ENCODE results near the gene CASR.

The CASR gene

DNA sequence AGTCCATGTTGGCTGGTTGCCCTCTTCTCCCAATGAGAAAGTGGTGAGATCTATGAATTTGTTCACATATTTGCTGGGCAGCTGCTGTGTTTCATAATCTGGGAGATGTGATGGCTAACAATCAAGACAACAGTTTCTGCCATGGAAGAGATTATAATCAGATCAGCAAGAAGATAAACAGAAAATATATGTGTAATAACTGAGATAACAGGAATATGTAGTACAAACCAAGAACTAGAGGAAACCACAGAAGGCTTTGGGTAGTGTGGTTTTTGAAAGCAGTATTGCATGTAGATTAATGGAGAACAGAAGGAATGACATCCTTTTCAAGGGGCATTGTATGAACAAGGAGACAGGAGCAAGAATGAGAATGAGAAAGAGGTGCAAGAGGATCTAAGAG is 129.4 kb downstream of the CASR start:
- no peaks in the 10 kb centered on the region for H3K9me3 ChIP-seq (ENCODE audit: low read depth, low read length)
- DNase-seq (ENCODE audit: low read depth, low spot score) = no peak
- no peaks in the 10 kb centered on the region for H3K36me3 ChIP-seq (ENCODE audit: insufficient read depth, low read length)
- no peak overlapping the region for H3K4me3 ChIP-seq
- H3K9ac ChIP-seq (ENCODE audit: insufficient read length) = no peak overlapping the region
- no peak for TF ChIP-seq POLR2AphosphoS5 (IDR thresholded peaks at IDR 0.05; ENCODE audit: borderline replicate concordance, low read depth, low read length)
- no peak for TF ChIP-seq FOXP2 (optimal IDR thresholded peaks at IDR 0.05; ENCODE audit: control extremely low read depth, extremely low read length, insufficient read depth)
- TF ChIP-seq EZH2 (IDR thresholded peaks at IDR 0.05) = no peak
- peak overlapping the region; percentile 43; the same call in 1 of the 2 replicates for H3K27ac ChIP-seq

GRCh38 chr3:122313281-122313680 is 129.8 kb downstream of the CASR start:
- Histone ChIP-seq H3K9ac (ENCODE audit: insufficient read length) (no peak overlapping the region), H3K27ac (peak overlapping the region; percentile 43; the same call in 1 of the 2 replicates)

GRCh38 chr3:122314228-122314876 is 130.9 kb downstream of the CASR start:
- DNase-seq (ENCODE audit: low read depth, low spot score) = no peak
- Histone ChIP-seq H3K9ac (ENCODE audit: insufficient read length) (no peak overlapping the region), H3K4me3 (no peak overlapping the region), H3K36me3 (ENCODE audit: insufficient read depth, low read length) (no peaks in the 10 kb centered on the region), H3K9me3 (ENCODE audit: low read depth, low read length) (no peaks in the 10 kb centered on the region), H3K27ac (no peak overlapping the region)
- no peak for TF ChIP-seq FOXP2 (optimal IDR thresholded peaks at IDR 0.05; ENCODE audit: control extremely low read depth, extremely low read length, insufficient read depth)
- TF ChIP-seq EZH2 (IDR thresholded peaks at IDR 0.05) = no peak
- TF ChIP-seq POLR2AphosphoS5 (IDR thresholded peaks at IDR 0.05; ENCODE audit: borderline replicate concordance, low read depth, low read length) = no peak

More at GRCh38 chr3:122313281-122313680, 129.8 kb downstream of the CASR start:
- DNase-seq (ENCODE audit: low read depth, low spot score) = no peak
- no peak for TF ChIP-seq POLR2AphosphoS5 (IDR thresholded peaks at IDR 0.05; ENCODE audit: borderline replicate concordance, low read depth, low read length)
- no peak for TF ChIP-seq EZH2 (IDR thresholded peaks at IDR 0.05)
- no peak for TF ChIP-seq FOXP2 (optimal IDR thresholded peaks at IDR 0.05; ENCODE audit: control extremely low read depth, extremely low read length, insufficient read depth)
- no peak overlapping the region for H3K4me3 ChIP-seq
- no peaks in the 10 kb centered on the region for H3K9me3 ChIP-seq (ENCODE audit: low read depth, low read length)
- no peaks in the 10 kb centered on the region for H3K36me3 ChIP-seq (ENCODE audit: insufficient read depth, low read length)

DNA sequence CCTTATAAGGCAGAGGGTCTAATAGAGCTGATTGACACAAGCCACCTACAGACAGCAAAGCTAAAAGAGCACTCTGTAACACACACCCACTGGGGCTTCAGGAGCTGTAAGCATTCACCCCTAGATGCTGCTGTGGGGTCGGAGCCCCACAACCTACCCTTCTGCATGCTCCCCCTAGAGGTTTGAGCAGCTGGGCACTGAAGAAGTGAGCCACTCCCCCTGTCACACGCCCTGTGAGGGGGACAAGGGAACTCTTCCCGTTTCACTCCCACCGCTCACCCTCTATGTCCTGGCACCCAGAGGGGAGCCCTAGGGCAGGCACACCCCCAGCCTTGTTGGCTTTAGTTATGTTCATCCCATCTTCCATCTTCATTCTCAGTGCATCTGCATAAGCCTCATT is 132.2 kb downstream of the CASR start:
- no peak overlapping the region for H3K4me3 ChIP-seq
- no peaks in the 10 kb centered on the region for H3K36me3 ChIP-seq (ENCODE audit: insufficient read depth, low read length)
- no peak for DNase-seq (ENCODE audit: low read depth, low spot score)
- no peaks in the 10 kb centered on the region for H3K9me3 ChIP-seq (ENCODE audit: low read depth, low read length)
- TF ChIP-seq FOXP2 (optimal IDR thresholded peaks at IDR 0.05; ENCODE audit: control extremely low read depth, extremely low read length, insufficient read depth) (no peak), POLR2AphosphoS5 (IDR thresholded peaks at IDR 0.05; ENCODE audit: borderline replicate concordance, low read depth, low read length) (no peak), EZH2 (IDR thresholded peaks at IDR 0.05) (no peak)
- no peak overlapping the region for H3K27ac ChIP-seq
- no peak overlapping the region for H3K9ac ChIP-seq (ENCODE audit: insufficient read length)

GRCh38 chr3:122316368-122316767 is 132.9 kb downstream of the CASR start:
- TF ChIP-seq FOXP2 (optimal IDR thresholded peaks at IDR 0.05; ENCODE audit: control extremely low read depth, extremely low read length, insufficient read depth) = no peak
- no peak for TF ChIP-seq POLR2AphosphoS5 (IDR thresholded peaks at IDR 0.05; ENCODE audit: borderline replicate concordance, low read depth, low read length)
- no peaks in the 10 kb centered on the region for H3K36me3 ChIP-seq (ENCODE audit: insufficient read depth, low read length)
- H3K4me3 ChIP-seq = no peak overlapping the region

GRCh38 chr3:122318620-122319019 is 135.2 kb downstream of the CASR start:
- no peak for DNase-seq (ENCODE audit: low read depth, low spot score)
- no peaks in the 10 kb centered on the region for H3K36me3 ChIP-seq (ENCODE audit: insufficient read depth, low read length)
- H3K27ac ChIP-seq = no peak overlapping the region
- no peak overlapping the region for H3K4me3 ChIP-seq
- H3K9ac ChIP-seq (ENCODE audit: insufficient read length) = no peak overlapping the region
- TF ChIP-seq FOXP2 (optimal IDR thresholded peaks at IDR 0.05; ENCODE audit: control extremely low read depth, extremely low read length, insufficient read depth) = no peak
- no peak for TF ChIP-seq POLR2AphosphoS5 (IDR thresholded peaks at IDR 0.05; ENCODE audit: borderline replicate concordance, low read depth, low read length)
- no peak for TF ChIP-seq EZH2 (IDR thresholded peaks at IDR 0.05)
- H3K9me3 ChIP-seq (ENCODE audit: low read depth, low read length) = no peaks in the 10 kb centered on the region

More at GRCh38 chr3:122316368-122316767, 132.9 kb downstream of the CASR start:
- no peak for DNase-seq (ENCODE audit: low read depth, low spot score)
- no peaks in the 10 kb centered on the region for H3K9me3 ChIP-seq (ENCODE audit: low read depth, low read length)
- no peak overlapping the region for H3K27ac ChIP-seq
- H3K9ac ChIP-seq (ENCODE audit: insufficient read length) = no peak overlapping the region

- no peaks in the 10 kb centered on the region for H3K36me3 ChIP-seq (ENCODE audit: insufficient read depth, low read length)
- no peak overlapping the region for H3K27ac ChIP-seq
- no peak for TF ChIP-seq FOXP2 (optimal IDR thresholded peaks at IDR 0.05; ENCODE audit: control extremely low read depth, extremely low read length, insufficient read depth)
- H3K4me3 ChIP-seq = no peak overlapping the region
- H3K9me3 ChIP-seq (ENCODE audit: low read depth, low read length) = no peaks in the 10 kb centered on the region
- no peak overlapping the region for H3K9ac ChIP-seq (ENCODE audit: insufficient read length)
- DNase-seq (ENCODE audit: low read depth, low spot score) = no peak
These were observed 138.9 kb downstream of the CASR start for GRCh38 chr3:122322095-122323075.

- TF ChIP-seq EZH2 (IDR thresholded peaks at IDR 0.05) (no peak), FOXP2 (optimal IDR thresholded peaks at IDR 0.05; ENCODE audit: control extremely low read depth, extremely low read length, insufficient read depth) (no peak), POLR2AphosphoS5 (IDR thresholded peaks at IDR 0.05; ENCODE audit: borderline replicate concordance, low read depth, low read length) (no peak)
- Histone ChIP-seq H3K9me3 (ENCODE audit: low read depth, low read length) (no peaks in the 10 kb centered on the region), H3K9ac (ENCODE audit: insufficient read length) (no peak within 1 kb of the TSS), H3K27ac (no peak within 1 kb of the TSS), H3K36me3 (ENCODE audit: insufficient read depth, low read length) (no peaks in the 10 kb centered on the region), H3K4me3 (peak within 1 kb of the TSS; percentile 44; the same call in 1 of the 2 replicates)
- no peak for DNase-seq (ENCODE audit: low read depth, low spot score)
These were observed 141.4 kb downstream of the CASR start, which contains the start of gene CSTA for GRCh38 chr3:122324871-122325323. CSTA (plus strand) TSS chr3:122325248; CDS start chr3:122325293, 45 bp downstream.
